HG03175 (cell line): ENCODE results near the gene NACC2.
A peak's percentile ranks its signal among the peaks of the same experiment; 100 is the strongest.
"Not testable (repeated sequence)": the region's sequence is repeated elsewhere in the genome, so short reads cannot be mapped to it uniquely, and the experiment has no call there.

Experiments
- ATAC-seq: cut with Tn5 transposase; IDR thresholded peaks from one replicate; pipeline ENCODE4 v1.9.1; 2021; ENCODE audit warnings: mild to moderate bottlenecking, moderate library complexity; ENCODE audit not compliant: unreplicated experiment

Gene NACC2

GRCh38 chr9:136111190-136111589, 16.1 kb upstream of the NACC2 start:
- ATAC-seq, result no peak

GRCh38 chr9:136110082-136111061, 15.3 kb upstream of the NACC2 start:
- peak; percentile 3 for ATAC-seq

- peak; percentile 78 for ATAC-seq
Measured at GRCh38 chr9:136109351-136110081, 14.4 kb upstream of the NACC2 start.

- no peak for ATAC-seq
Measured at GRCh38 chr9:136108648-136109266, 13.7 kb upstream of the NACC2 start.

- ATAC-seq, result no peak
Measured at GRCh38 chr9:136107953-136108647, 13.0 kb upstream of the NACC2 start.

- no peak for ATAC-seq
Measured at GRCh38 chr9:136107155-136107952, 12.3 kb upstream of the NACC2 start.

- ATAC-seq, result no peak
Measured at GRCh38 chr9:136105398-136106135, 10.5 kb upstream of the NACC2 start.

- no peak for ATAC-seq
Measured at GRCh38 chr9:136104916-136105315, 9.8 kb upstream of the NACC2 start.

- no peak for ATAC-seq
Measured at GRCh38 chr9:136104488-136104800, 9.4 kb upstream of the NACC2 start.

GRCh38 chr9:136103651-136104487, 8.8 kb upstream of the NACC2 start:
- no peak for ATAC-seq

- ATAC-seq, result not testable (repeated sequence)
Measured at GRCh38 chr9:136101615-136102074, 6.6 kb upstream of the NACC2 start.

- ATAC-seq, result no peak
Measured at GRCh38 chr9:136100700-136101614, 5.9 kb upstream of the NACC2 start.

- no peak for ATAC-seq
Measured at GRCh38 chr9:136099542-136099941, 4.5 kb upstream of the NACC2 start.

- no peak for ATAC-seq
Measured at GRCh38 chr9:136098844-136099243, 3.8 kb upstream of the NACC2 start.

- ATAC-seq, result no peak
Measured at GRCh38 chr9:136098210-136098609, 3.1 kb upstream of the NACC2 start.

- ATAC-seq, result no peak
Measured at GRCh38 chr9:136096505-136097001, 1.5 kb upstream of the NACC2 start.
